WTC11 (cell line): ENCODE results near the gene MOV10. TPM values are rescaled to one million over a fixed set of nuclear protein-coding genes. Genes with fewer than 3 reads are reported as not detected.

ENCODE experiments used
- ATAC-seq: fragments of 200-7000 bp; cut with Tn5 transposase; 2 replicates; pipeline ENCODE4 v1.10.0; 2021; ENCODE audit warnings: mild to moderate bottlenecking, moderate library complexity
- CTCF ChIA-PET: fragments of 300-600 bp; sonication (Branson Sonifier 250); formaldehyde crosslinking; loops from one replicate; lab custom pipeline; 2021; ENCODE audit warnings: antibody characterized with exemption; lab: Charles Lee
- POLR2A ChIA-PET: fragments of 350-600 bp; sonication (Branson Sonifier 250); formaldehyde crosslinking; loops from one replicate; lab custom pipeline; 2021; ENCODE audit warnings: antibody characterized with exemption; lab: Charles Lee
- DNase-seq: peaks from one replicate; pipeline ENCODE4 v3.0.0; 2021; ENCODE audit warnings: low spot score
- H3K27ac Mint-ChIP-seq: 2 replicates; pipeline ENCODE4 v1.8.0; 2021; ENCODE audit warnings: mixed read lengths
- H3K27me3 Mint-ChIP-seq: 2 replicates; pipeline ENCODE4 v1.8.0; 2021; ENCODE audit warnings: low read depth, mild to moderate bottlenecking, moderate library complexity, mixed read lengths
- H3K36me3 Mint-ChIP-seq: 2 replicates; pipeline ENCODE4 v1.8.0; 2021; ENCODE audit warnings: mixed read lengths
- H3K4me1 Mint-ChIP-seq: 2 replicates; pipeline ENCODE4 v1.8.0; 2022; ENCODE audit warnings: mixed read lengths
- H3K4me3 Mint-ChIP-seq: 2 replicates; pipeline ENCODE4 v1.8.0; 2021; ENCODE audit warnings: mild to moderate bottlenecking, moderate library complexity, mixed read lengths
- H3K9me3 Mint-ChIP-seq: 2 replicates; pipeline ENCODE4 v1.8.0; 2021; ENCODE audit warnings: mixed read lengths
- ARID4B ChIP-seq: sonication (generic); formaldehyde crosslinking; IDR thresholded peaks from 2 replicates; pipeline ENCODE4 v1.8.0; 2023; ENCODE audit warnings: missing genetic modification reagents, mild to moderate bottlenecking, borderline replicate concordance
- CBFB ChIP-seq: sonication (generic); formaldehyde crosslinking; IDR thresholded peaks from 2 replicates; pipeline ENCODE4 v1.8.1; 2022; ENCODE audit warnings: mild to moderate bottlenecking, low read depth, missing genetic modification reagents
- ELF4 ChIP-seq: sonication (generic); formaldehyde crosslinking; IDR thresholded peaks from 2 replicates; pipeline ENCODE4 v1.8.1; 2022; ENCODE audit warnings: low read depth, mild to moderate bottlenecking, moderate library complexity, missing genetic modification reagents
- ESRRA ChIP-seq: sonication (generic); formaldehyde crosslinking; IDR thresholded peaks from 2 replicates; pipeline ENCODE4 v1.8.1; 2022; ENCODE audit warnings: mild to moderate bottlenecking, missing genetic modification reagents, borderline replicate concordance
- FOXP1 ChIP-seq: sonication (generic); formaldehyde crosslinking; IDR thresholded peaks from 2 replicates; pipeline ENCODE4 v1.8.0; 2022; ENCODE audit warnings: missing genetic modification reagents, mild to moderate bottlenecking, moderate library complexity, borderline replicate concordance
- GABPB1 ChIP-seq: sonication (generic); formaldehyde crosslinking; IDR thresholded peaks from 2 replicates; pipeline ENCODE4 v1.8.1; 2023; ENCODE audit warnings: mild to moderate bottlenecking, missing genetic modification reagents
- GRHL2 ChIP-seq: fragments of 250-450 bp; sonication (Bioruptor Pico); IDR thresholded peaks from 2 replicates; pipeline ENCODE4 v1.8.0; 2022; ENCODE audit warnings: mild to moderate bottlenecking, moderate library complexity; ENCODE audit not compliant: insufficient replicate concordance, severe bottlenecking
- GTF2I ChIP-seq: fragments of 250-450 bp; sonication (Bioruptor Pico); conservative IDR thresholded peaks from 2 replicates; pipeline ENCODE4 v1.4.0; 2021; ENCODE audit warnings: mild to moderate bottlenecking
- JUN ChIP-seq: sonication (generic); formaldehyde crosslinking; IDR thresholded peaks from 2 replicates; pipeline ENCODE4 v1.8.0; 2023; ENCODE audit warnings: mild to moderate bottlenecking, missing genetic modification reagents
- NR2C2 ChIP-seq: sonication (generic); formaldehyde crosslinking; IDR thresholded peaks from 2 replicates; pipeline ENCODE4 v1.8.0; 2022; ENCODE audit warnings: mild to moderate bottlenecking, missing genetic modification reagents
- NR3C1 ChIP-seq: sonication (generic); formaldehyde crosslinking; conservative IDR thresholded peaks from 2 replicates; pipeline ENCODE4 v1.8.1; 2023; ENCODE audit warnings: low read depth, mild to moderate bottlenecking, missing genetic modification reagents
- SMAD4 ChIP-seq: sonication (generic); formaldehyde crosslinking; IDR thresholded peaks from 2 replicates; pipeline ENCODE4 v1.8.0; 2022; ENCODE audit warnings: mild to moderate bottlenecking, missing genetic modification reagents
- SOX15 ChIP-seq: fragments of 250-450 bp; sonication (Bioruptor Pico); IDR thresholded peaks from 2 replicates; pipeline ENCODE4 v1.9.0; 2021; ENCODE audit warnings: mild to moderate bottlenecking
- SP1 ChIP-seq: sonication (generic); formaldehyde crosslinking; conservative IDR thresholded peaks from 2 replicates; pipeline ENCODE4 v1.8.1; 2022; ENCODE audit warnings: missing genetic modification reagents
- ZBTB21 ChIP-seq: sonication (generic); formaldehyde crosslinking; IDR thresholded peaks from 2 replicates; pipeline ENCODE4 v1.8.1; 2023; ENCODE audit warnings: mild to moderate bottlenecking, missing genetic modification reagents, borderline replicate concordance
- ZBTB43 ChIP-seq: sonication (generic); formaldehyde crosslinking; IDR thresholded peaks from 2 replicates; pipeline ENCODE4 v1.8.1; 2023; ENCODE audit warnings: mild to moderate bottlenecking, missing genetic modification reagents
- ZNF138 ChIP-seq: sonication (generic); formaldehyde crosslinking; conservative IDR thresholded peaks from 2 replicates; pipeline ENCODE4 v1.8.1; 2022; ENCODE audit warnings: mild to moderate bottlenecking, moderate library complexity, missing genetic modification reagents
- ZNF219 ChIP-seq: sonication (generic); formaldehyde crosslinking; IDR thresholded peaks from 2 replicates; pipeline ENCODE4 v1.8.0; 2023; ENCODE audit warnings: missing genetic modification reagents, mild to moderate bottlenecking, borderline replicate concordance
- ZNF396 ChIP-seq: fragments of 250-450 bp; sonication (Bioruptor Pico); IDR thresholded peaks from 2 replicates; pipeline ENCODE4 v1.8.0; 2021; ENCODE audit warnings: mild to moderate bottlenecking, moderate library complexity, borderline replicate concordance
- total RNA-seq: library from RNA; stranded (reverse); gene quantifications from 3 replicates; pipeline ENCODE4 v1.2.3, GENCODE V29; 2021
- TF ChIP-seq, protein P1 (sequence below): sonication (generic); formaldehyde crosslinking; IDR thresholded peaks from 2 replicates; pipeline ENCODE4 v1.8.1; 2023; ENCODE audit warnings: mild to moderate bottlenecking, missing genetic modification reagents, moderate library complexity
- TF ChIP-seq, protein P2 (sequence below): fragments of 250-450 bp; sonication (Bioruptor Pico); IDR thresholded peaks from 2 replicates; pipeline ENCODE4 v1.9.0; 2021; ENCODE audit warnings: moderate library complexity, mild to moderate bottlenecking, inconsistent platforms, borderline replicate concordance
- TF ChIP-seq, protein P3 (sequence below): sonication (generic); formaldehyde crosslinking; IDR thresholded peaks from 2 replicates; pipeline ENCODE4 v1.8.1; 2022; ENCODE audit warnings: missing genetic modification reagents, borderline replicate concordance
- TF ChIP-seq, protein P4 (sequence below): fragments of 250-450 bp; sonication (Bioruptor Pico); IDR thresholded peaks from 2 replicates; pipeline ENCODE4 v2.1.2; 2022; ENCODE audit warnings: mild to moderate bottlenecking, moderate library complexity

The MOV10 gene
- total RNA-seq, 1 experiment from 2014 or later: 80.7 TPM

DNA sequence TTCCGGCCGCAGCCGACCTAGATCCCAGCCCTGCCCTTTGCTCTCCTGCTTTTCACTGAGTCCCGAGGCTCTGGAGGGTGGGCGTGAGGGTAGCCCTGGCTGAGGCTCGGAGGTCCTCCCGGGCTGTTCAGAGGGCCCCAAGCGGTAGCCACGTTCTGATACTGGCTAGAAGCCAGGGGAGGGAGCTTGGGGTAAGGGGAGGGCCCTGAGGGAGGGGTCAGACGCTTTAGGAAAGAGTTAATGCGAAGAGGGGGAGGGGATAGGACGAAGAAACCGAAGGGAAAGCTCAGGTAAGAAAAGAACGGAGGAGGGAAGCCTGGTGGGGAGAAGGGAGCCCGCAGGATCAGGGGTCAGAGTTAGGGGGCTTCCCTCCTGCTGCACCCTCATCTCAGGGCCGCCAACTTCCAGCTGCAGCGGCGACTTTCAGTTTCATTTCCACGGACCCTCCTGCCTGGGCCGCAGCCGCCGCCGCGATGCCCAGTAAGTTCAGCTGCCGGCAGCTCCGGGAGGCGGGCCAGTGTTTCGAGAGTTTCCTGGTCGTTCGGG lies at the start of gene MOV10 (continued):
- TF ChIP-seq ARID4B (CRISPR knock-in tag) (peak; percentile 27; the same call in 1 of the 2 replicates), GABPB1 (peak; percentile 38; the same call in 1 of the 2 replicates)
- TF ChIP-seq, all 79 proteins: peak for 14

- Mint-ChIP-seq H3K36me3 (peaks cover 6% of the 10 kb centered on the region; the same call in 1 of the 2 replicates), H3K27me3 (no peaks in the 10 kb centered on the region), H3K27ac (peak overlapping the region; percentile 65), H3K4me3 (no peak overlapping the region), H3K9me3 (no peaks in the 10 kb centered on the region), H3K4me1 (peaks cover 9% of the 10 kb centered on the region)
- TF ChIP-seq ZNF396 (CRISPR knock-in tag) (no peak), ESRRA (no peak), ZBTB21 (CRISPR knock-in tag) (no peak), GRHL2 (CRISPR knock-in tag) (no peak), SOX15 (CRISPR knock-in tag) (no peak), ZNF219 (CRISPR knock-in tag) (no peak), NR3C1 (CRISPR knock-in tag) (no peak), CBFB (CRISPR knock-in tag) (no peak), SMAD4 (CRISPR knock-in tag) (no peak), ELF4 (CRISPR knock-in tag) (no peak)
- TF ChIP-seq, protein P1, sequence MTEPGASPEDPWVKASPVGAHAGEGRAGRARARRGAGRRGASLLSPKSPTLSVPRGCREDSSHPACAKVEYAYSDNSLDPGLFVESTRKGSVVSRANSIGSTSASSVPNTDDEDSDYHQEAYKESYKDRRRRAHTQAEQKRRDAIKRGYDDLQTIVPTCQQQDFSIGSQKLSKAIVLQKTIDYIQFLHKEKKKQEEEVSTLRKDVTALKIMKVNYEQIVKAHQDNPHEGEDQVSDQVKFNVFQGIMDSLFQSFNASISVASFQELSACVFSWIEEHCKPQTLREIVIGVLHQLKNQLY (CRISPR knock-in tag): no peak
- TF ChIP-seq, protein P2, sequence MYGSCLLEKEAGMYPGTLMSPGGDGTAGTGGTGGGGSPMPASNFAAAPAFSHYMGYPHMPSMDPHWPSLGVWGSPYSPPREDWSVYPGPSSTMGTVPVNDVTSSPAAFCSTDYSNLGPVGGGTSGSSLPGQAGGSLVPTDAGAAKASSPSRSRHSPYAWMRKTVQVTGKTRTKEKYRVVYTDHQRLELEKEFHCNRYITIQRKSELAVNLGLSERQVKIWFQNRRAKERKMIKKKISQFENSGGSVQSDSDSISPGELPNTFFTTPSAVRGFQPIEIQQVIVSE (CRISPR knock-in tag): no peak
- ATAC-seq (no peak), DNase-seq (no peak)
- POLR2A ChIA-PET: no interaction called here
- CTCF ChIA-PET: no interaction called here
Measured at GRCh38 chr1:112625696-112626095, 48.8 kb upstream of the MOV10 start.

DNA sequence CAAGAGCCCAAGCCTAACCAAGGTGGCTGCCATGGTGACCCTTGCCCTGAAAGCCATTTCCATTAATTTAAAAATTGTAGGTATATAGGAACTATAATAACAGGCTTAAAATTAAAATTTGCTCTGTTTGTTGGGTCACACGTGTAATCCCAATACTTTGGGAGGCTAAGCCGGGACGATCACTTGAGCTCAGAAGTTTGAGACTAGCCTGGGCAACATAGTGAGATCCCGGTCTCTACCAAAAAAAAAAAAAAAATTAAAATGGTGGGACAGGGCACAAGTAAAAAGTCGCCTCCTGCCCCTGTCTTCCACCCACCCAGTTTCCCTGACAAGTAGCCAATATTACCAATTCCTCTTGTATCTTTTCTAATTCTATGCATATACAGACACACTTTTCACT lies 48.3 kb upstream of the MOV10 start:
- DNase-seq (no peak), ATAC-seq (no peak)
- H3K4me3 Mint-ChIP-seq: no peak overlapping the region
- H3K36me3 Mint-ChIP-seq: peaks cover 6% of the 10 kb centered on the region; the same call in 1 of the 2 replicates
- H3K27me3 Mint-ChIP-seq: no peaks in the 10 kb centered on the region
- ChIA-PET CTCF (no interaction called here), POLR2A (no interaction called here)
- peaks cover 4% of the 10 kb centered on the region; the same call in 1 of the 2 replicates for H3K4me1 Mint-ChIP-seq
- H3K27ac Mint-ChIP-seq: no peak overlapping the region
- H3K9me3 Mint-ChIP-seq: no peaks in the 10 kb centered on the region
- TF ChIP-seq, protein P3, sequence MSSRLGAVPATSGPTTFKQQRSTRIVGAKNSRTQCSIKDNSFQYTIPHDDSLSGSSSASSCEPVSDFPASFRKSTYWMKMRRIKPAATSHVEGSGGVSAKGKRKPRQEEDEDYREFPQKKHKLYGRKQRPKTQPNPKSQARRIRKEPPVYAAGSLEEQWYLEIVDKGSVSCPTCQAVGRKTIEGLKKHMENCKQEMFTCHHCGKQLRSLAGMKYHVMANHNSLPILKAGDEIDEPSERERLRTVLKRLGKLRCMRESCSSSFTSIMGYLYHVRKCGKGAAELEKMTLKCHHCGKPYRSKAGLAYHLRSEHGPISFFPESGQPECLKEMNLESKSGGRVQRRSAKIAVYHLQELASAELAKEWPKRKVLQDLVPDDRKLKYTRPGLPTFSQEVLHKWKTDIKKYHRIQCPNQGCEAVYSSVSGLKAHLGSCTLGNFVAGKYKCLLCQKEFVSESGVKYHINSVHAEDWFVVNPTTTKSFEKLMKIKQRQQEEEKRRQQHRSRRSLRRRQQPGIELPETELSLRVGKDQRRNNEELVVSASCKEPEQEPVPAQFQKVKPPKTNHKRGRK (CRISPR knock-in tag): no peak
- TF ChIP-seq ZNF138 (CRISPR knock-in tag) (no peak), GRHL2 (CRISPR knock-in tag) (no peak), NR2C2 (no peak), NR3C1 (CRISPR knock-in tag) (no peak), JUN (no peak), ESRRA (no peak), FOXP1 (CRISPR knock-in tag) (no peak), ELF4 (CRISPR knock-in tag) (no peak), CBFB (CRISPR knock-in tag) (no peak), ZBTB43 (CRISPR knock-in tag) (no peak), GTF2I (CRISPR knock-in tag) (no peak), SP1 (CRISPR knock-in tag) (no peak)
- TF ChIP-seq, protein P4, sequence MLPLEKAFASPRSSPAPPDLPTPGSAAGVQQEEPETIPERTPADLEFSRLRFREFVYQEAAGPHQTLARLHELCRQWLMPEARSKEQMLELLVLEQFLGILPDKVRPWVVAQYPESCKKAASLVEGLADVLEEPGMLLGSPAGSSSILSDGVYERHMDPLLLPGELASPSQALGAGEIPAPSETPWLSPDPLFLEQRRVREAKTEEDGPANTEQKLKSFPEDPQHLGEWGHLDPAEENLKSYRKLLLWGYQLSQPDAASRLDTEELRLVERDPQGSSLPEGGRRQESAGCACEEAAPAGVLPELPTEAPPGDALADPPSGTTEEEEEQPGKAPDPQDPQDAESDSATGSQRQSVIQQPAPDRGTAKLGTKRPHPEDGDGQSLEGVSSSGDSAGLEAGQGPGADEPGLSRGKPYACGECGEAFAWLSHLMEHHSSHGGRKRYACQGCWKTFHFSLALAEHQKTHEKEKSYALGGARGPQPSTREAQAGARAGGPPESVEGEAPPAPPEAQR (CRISPR knock-in tag): no peak
